Measurements from ENCODE around the gene GPR63.

The GPR63 gene

GRCh38 chr6:96760153-96760687 lies 77.1 kb downstream of the GPR63 start:
- DNase-seq (ENCODE audit: low read depth in 2 of 2): no peak

DNA sequence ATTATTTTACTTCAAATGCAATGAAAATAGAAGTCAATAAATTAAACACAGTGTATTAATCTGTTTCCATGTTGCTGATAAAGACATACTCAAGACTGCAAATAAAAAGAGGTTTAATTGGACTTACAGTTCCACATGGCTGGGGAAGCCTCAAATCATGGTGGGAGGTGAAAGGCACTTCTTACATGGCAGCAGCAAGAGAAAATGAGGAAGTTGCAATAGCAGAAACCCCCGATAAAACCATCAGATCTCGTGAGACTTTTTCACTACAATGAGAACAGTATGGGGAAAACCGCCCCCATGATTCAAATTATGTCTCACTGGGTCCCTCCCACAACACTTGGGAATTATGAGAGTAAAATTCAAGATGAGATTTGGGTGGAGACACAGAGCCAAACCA lies 82.2 kb downstream of the GPR63 start:
- no peak for DNase-seq (ENCODE audit: low read depth in 2 of 2)

GRCh38 chr6:96749891-96750290 lies 87.4 kb downstream of the GPR63 start:
- no peak for DNase-seq (ENCODE audit: low read depth in 2 of 2)

Data from stimulated activated CD4-positive, alpha-beta T cell treated with anti-CD3 and anti-CD28 coated beads, Interleukin-12 subunit alpha, Interleukin-12 subunit beta, amount 100 ng/mL, for 24 hours (primary cell).